Stimulated activated naive B cell treated with anti-CD40 and anti-IgM and Interleukin-4, amounts not matched to agents 10 μg/mL and 1 μg/mL and 100 μg/mL, for 72 hours (primary cell): ENCODE results near the gene CORO2B.

ENCODE experiments used
- ATAC-seq, 2 donors: fragments of 150-1000 bp; cut with Tn5 transposase; replicated peaks; 2 replicates each; pipeline ENCODE4 v1.10.0; 2021; ENCODE audit warnings: moderate library complexity in 1 of 2
- DNase-seq: peaks from one replicate; pipeline ENCODE4 v3.0.0; 2021
- H3K27ac Mint-ChIP-seq: one replicate; pipeline ENCODE4 v1.8.0; 2022; ENCODE audit warnings: mild to moderate bottlenecking, mixed read lengths
- H3K27me3 Mint-ChIP-seq, 2 donors: one replicate each; pipeline ENCODE4 v1.8.0; 2022; ENCODE audit warnings: mixed read lengths in 2 of 2
- H3K36me3 Mint-ChIP-seq, 2 donors: one replicate each; pipeline ENCODE4 v1.8.0; 2022; ENCODE audit warnings: mixed read lengths in 2 of 2, mild to moderate bottlenecking in 1 of 2
- H3K4me1 Mint-ChIP-seq, 2 donors: one replicate each; pipeline ENCODE4 v1.8.0; 2022; ENCODE audit warnings: mixed read lengths in 2 of 2, mild to moderate bottlenecking in 1 of 2
- H3K4me3 Mint-ChIP-seq, 2 donors: one replicate each; pipeline ENCODE4 v1.8.0; 2022; ENCODE audit warnings: mild to moderate bottlenecking in 2 of 2, mixed read lengths in 2 of 2, moderate library complexity in 1 of 2
- H3K9me3 Mint-ChIP-seq, 2 donors: one replicate each; pipeline ENCODE4 v1.8.0; 2022; ENCODE audit warnings: mixed read lengths in 2 of 2, mild to moderate bottlenecking in 1 of 2

Gene CORO2B

DNA sequence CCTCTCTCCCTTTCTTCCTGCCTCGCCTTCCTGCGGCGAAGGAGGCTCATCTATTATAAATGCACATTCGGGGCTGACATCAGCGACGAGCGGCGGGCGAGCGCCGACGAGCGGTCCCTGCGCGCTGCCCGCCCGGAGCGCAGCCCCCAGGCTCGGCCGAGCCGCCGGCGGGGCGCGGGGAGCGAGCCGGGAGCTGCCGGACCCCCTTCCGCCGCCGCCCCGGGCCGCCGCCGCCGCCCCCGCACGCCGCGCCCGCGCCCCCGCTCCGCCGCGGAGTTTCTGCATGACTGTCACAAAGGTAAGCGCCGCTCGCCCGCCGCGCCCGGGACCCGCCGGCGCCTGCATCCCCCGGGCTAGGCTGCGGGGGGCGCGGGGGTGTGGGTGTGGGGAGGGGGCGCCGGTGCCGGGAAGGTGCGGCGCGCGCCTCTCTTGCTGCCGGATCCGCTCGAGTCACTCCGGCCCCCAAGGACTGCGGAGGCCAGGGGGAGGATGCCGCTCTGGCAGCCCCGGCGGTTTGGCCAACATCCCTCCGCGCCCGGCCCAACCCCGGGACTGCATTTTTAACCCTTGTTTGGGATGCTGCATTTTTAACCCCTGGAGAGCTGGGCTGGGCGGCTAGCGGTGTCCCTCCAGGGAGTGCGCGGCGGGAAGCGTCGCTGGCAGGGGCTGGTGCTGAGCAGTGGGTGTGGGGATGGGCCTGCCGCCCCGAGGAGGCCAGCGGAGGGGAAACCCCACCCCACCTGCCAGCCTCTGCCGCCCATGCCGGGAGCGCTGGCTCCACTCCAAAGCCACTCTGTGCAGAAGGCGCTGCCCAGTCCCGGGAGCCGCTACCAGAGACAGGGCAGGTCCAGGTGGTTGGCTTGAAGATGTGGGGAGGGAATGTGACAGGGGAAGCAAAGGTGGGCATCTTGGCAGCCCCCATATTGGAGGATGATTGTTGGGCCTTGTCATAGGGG, at the start of gene CORO2B:
TSS of gene CORO2B (plus strand) at position 14 of the 956 bp plus-strand sequence. CDS start at position 284, 270 bp downstream.
- peaks cover 7 to 10% of the 10 kb centered on the region in 2 donors for H3K27me3 Mint-ChIP-seq
- ATAC-seq: peak; percentile 8 to 23
- H3K27ac Mint-ChIP-seq: peak within 1 kb of the TSS; percentile 73
- no peaks in the 10 kb centered on the region for H3K9me3 Mint-ChIP-seq
- peaks cover 40 to 54% of the 10 kb centered on the region in 2 donors for H3K4me1 Mint-ChIP-seq
- peak within 1 kb of the TSS; percentile 87 to 89 for H3K4me3 Mint-ChIP-seq
- no peak for DNase-seq
- no peaks in the 10 kb centered on the region for H3K36me3 Mint-ChIP-seq

GRCh38 chr15:68531387-68532179, 47.2 kb upstream of the CORO2B start:
- DNase-seq (no peak), ATAC-seq (no peak)
- H3K4me3 Mint-ChIP-seq: no peak overlapping the region
- H3K4me1 Mint-ChIP-seq: peaks cover 9 to 26% of the 10 kb centered on the region in 2 donors
- peaks cover 9 to 10% of the 10 kb centered on the region in 2 donors for H3K27me3 Mint-ChIP-seq
- H3K27ac Mint-ChIP-seq: no peak overlapping the region
- H3K36me3 Mint-ChIP-seq: peaks cover 6 to 16% of the 10 kb centered on the region in 2 donors
- peaks cover 19 to 21% of the 10 kb centered on the region in 2 donors for H3K9me3 Mint-ChIP-seq

GRCh38 chr15:68536331-68537095, 42.3 kb upstream of the CORO2B start:
- ATAC-seq (no peak), DNase-seq (no peak)
- peaks cover 12 to 17% of the 10 kb centered on the region in 2 donors for H3K9me3 Mint-ChIP-seq
- H3K27ac Mint-ChIP-seq: no peak overlapping the region
- H3K4me1 Mint-ChIP-seq: peaks cover 0 to 1% of the 10 kb centered on the region in 2 donors
- H3K36me3 Mint-ChIP-seq: peaks cover 2 to 10% of the 10 kb centered on the region in 2 donors
- no peak overlapping the region for H3K4me3 Mint-ChIP-seq
- H3K27me3 Mint-ChIP-seq: peaks cover 9 to 10% of the 10 kb centered on the region in 2 donors

GRCh38 chr15:68537097-68537496, 41.7 kb upstream of the CORO2B start:
- H3K4me3 Mint-ChIP-seq: no peak overlapping the region
- H3K4me1 Mint-ChIP-seq: peaks cover 0 to 1% of the 10 kb centered on the region in 2 donors
- peaks cover 9 to 17% of the 10 kb centered on the region in 2 donors for H3K9me3 Mint-ChIP-seq
- no peak overlapping the region for H3K27ac Mint-ChIP-seq
- DNase-seq (no peak), ATAC-seq (no peak)
- peaks cover 9 to 13% of the 10 kb centered on the region in 2 donors for H3K27me3 Mint-ChIP-seq
- peaks cover 2 to 9% of the 10 kb centered on the region in 2 donors for H3K36me3 Mint-ChIP-seq

- Mint-ChIP-seq H3K4me1 (peaks cover 0 to 1% of the 10 kb centered on the region in 2 donors), H3K4me3 (no peak overlapping the region), H3K36me3 (peaks cover 0 to 5% of the 10 kb centered on the region in 2 donors), H3K9me3 (peaks cover 6 to 12% of the 10 kb centered on the region in 2 donors), H3K27me3 (peaks cover 9 to 11% of the 10 kb centered on the region in 2 donors), H3K27ac (no peak overlapping the region)
- no peak for DNase-seq
- ATAC-seq: no peak
Observed at GRCh38 chr15:68537506-68537905, 41.3 kb upstream of the CORO2B start.

DNA sequence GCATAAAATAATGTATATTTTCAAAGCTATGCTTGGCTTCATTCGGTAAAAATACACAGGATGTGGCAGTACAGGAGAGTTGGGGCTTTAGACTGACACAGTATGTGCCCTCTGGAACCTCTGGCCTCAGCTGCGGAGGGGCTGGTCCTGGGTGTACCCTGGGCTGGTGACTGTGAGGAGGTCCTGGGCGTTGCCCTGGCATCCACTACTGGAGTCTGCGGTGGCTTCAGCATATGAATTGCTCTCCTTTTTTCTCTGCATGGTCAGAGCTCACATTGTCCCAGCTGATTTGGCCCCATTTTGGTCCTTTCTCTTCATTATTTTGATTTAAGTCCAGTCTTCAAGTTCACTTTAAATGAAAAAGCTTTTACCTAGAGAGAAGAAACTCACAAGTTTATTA, 40.5 kb upstream of the CORO2B start:
- H3K27ac Mint-ChIP-seq: no peak overlapping the region

DNA sequence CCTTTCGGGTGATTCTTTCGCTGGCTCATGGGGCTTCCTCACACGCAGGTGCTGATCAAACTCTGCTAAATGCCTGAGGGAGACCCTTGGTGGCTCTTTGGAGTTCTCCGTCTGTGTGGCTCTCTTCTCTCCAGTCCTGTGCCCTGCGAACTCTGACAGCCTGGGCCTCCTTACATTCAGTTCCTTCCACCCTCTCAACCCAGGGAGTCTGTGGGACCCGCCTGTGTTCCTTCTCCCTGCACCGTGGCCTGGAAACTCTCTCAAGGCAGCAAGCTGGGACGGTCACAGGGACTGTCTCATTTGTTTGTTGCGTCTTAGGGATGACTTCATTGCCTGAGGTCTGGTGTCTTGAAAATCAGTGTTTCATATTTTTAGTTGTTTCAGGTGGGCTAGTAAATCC, 37.0 kb upstream of the CORO2B start:
- H3K27me3 Mint-ChIP-seq: peaks cover 13 to 15% of the 10 kb centered on the region in 2 donors
- no peak overlapping the region for H3K27ac Mint-ChIP-seq
- no peak overlapping the region for H3K4me3 Mint-ChIP-seq
- H3K36me3 Mint-ChIP-seq: no peaks in the 10 kb centered on the region
- ATAC-seq (no peak), DNase-seq (no peak)
- H3K9me3 Mint-ChIP-seq: peaks cover 0 to 5% of the 10 kb centered on the region in 2 donors
- H3K4me1 Mint-ChIP-seq: peaks cover 0 to under 1% of the 10 kb centered on the region in 2 donors

More for the DNA sequence above, 40.5 kb upstream of the CORO2B start:
- ATAC-seq (no peak), DNase-seq (no peak)
- Mint-ChIP-seq H3K4me1 (peaks cover 0 to 1% of the 10 kb centered on the region in 2 donors), H3K27me3 (peaks cover 11 to 14% of the 10 kb centered on the region in 2 donors), H3K9me3 (peaks cover 0 to 6% of the 10 kb centered on the region in 2 donors), H3K36me3 (no peaks in the 10 kb centered on the region), H3K4me3 (no peak overlapping the region)

DNA sequence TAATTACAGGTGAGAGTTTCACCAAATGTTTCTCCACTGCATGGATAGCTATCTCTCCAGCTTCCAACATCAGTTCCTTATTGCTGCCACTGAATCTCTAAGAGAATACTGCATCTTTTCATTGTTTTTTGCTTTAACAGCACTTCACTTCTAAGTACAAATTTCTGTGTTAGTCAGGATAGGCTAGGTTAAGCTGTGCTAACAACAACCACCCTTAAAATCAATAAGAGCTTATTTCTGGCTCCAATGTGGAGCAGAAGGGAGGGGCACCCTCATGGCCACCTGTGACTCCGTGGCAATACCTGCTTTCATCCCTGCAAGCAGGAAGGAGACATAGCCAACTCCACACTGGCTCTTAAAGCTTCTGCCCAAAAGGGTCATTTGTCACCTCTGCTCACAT, 36.4 kb upstream of the CORO2B start:
- no peak overlapping the region for H3K4me3 Mint-ChIP-seq
- H3K9me3 Mint-ChIP-seq: peaks cover 0 to 5% of the 10 kb centered on the region in 2 donors
- no peak for ATAC-seq
- no peak for DNase-seq
- no peaks in the 10 kb centered on the region for H3K36me3 Mint-ChIP-seq
- H3K27ac Mint-ChIP-seq: no peak overlapping the region
- no peaks in the 10 kb centered on the region for H3K4me1 Mint-ChIP-seq
- peaks cover 13 to 15% of the 10 kb centered on the region in 2 donors for H3K27me3 Mint-ChIP-seq

- Mint-ChIP-seq H3K4me1 (no peaks in the 10 kb centered on the region), H3K27me3 (peaks cover 13 to 15% of the 10 kb centered on the region in 2 donors), H3K36me3 (no peaks in the 10 kb centered on the region), H3K9me3 (peaks cover 0 to 5% of the 10 kb centered on the region in 2 donors), H3K4me3 (no peak overlapping the region), H3K27ac (no peak overlapping the region)
- DNase-seq: no peak
- no peak for ATAC-seq
Observed at GRCh38 chr15:68542771-68543164, 36.0 kb upstream of the CORO2B start.

DNA sequence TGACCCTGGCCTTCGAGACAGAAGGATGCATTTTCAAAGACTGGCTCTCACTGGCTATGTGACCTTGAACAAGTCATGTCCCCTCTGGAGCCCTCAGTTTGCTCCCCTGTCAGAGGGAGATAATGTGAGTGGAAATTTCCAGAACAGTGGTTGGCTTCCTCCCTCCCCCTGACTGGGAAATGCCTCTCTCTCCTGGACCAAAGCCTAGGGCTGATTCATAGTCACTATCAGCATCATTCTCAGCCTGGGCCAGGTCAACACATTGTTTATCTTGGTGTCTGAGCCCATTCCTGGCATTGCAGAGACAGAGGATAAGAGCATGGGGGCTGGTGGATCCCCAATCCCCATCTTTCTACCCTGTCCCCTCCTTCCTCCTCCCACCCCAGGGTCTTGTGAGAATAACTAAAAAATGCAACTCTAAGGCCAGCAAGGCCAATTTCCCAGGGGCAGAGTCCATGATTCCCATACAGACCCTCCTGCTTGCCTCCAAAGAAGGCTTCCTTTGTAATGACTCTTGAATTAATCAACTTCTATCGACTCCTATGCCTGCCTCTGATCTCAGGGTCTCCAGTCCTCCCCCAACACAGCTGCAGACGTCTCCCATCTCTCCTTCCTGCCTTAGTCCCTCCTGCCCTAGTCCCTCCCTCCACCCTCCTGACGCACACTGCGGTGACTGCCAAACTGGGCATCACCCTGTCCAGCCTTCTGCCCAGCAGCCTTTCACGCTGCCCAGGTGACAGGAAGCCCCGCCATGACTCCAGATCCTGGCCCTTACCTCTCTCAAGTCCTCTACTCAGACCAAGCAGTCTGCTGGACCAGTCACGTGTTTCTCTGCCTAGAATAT, 35.4 kb upstream of the CORO2B start:
- Mint-ChIP-seq H3K36me3 (no peaks in the 10 kb centered on the region), H3K4me1 (no peaks in the 10 kb centered on the region), H3K27ac (no peak overlapping the region), H3K4me3 (no peak overlapping the region), H3K9me3 (peaks cover 0 to 5% of the 10 kb centered on the region in 2 donors), H3K27me3 (peaks cover 13 to 15% of the 10 kb centered on the region in 2 donors)
- DNase-seq (no peak), ATAC-seq (no peak)

DNA sequence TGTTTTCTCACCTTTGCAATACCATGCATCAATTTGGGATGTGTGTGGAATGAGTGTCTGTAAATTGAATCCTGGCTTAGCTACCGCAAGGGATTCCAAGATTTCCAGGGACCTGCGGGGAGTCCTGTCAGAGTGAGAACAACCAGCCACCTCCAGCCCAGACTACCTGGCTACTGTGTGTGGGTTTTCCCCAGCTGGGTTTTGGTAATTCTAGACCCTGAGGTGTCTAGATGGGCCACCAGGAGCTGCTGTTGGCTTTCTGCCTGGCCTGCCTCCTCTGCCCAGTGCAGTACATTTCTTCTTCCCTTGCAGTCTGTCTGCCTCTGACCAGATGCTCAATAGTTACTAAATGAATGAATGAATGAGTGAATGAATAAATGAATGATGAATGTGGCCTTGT, 32.5 kb upstream of the CORO2B start:
- no peak for ATAC-seq
- DNase-seq: no peak
- Mint-ChIP-seq H3K4me3 (no peak overlapping the region), H3K9me3 (no peaks in the 10 kb centered on the region), H3K27me3 (peaks cover 22 to 31% of the 10 kb centered on the region in 2 donors), H3K36me3 (no peaks in the 10 kb centered on the region), H3K27ac (no peak overlapping the region), H3K4me1 (no peaks in the 10 kb centered on the region)

- Mint-ChIP-seq H3K4me1 (no peaks in the 10 kb centered on the region), H3K4me3 (no peak overlapping the region), H3K27ac (no peak overlapping the region), H3K27me3 (peaks cover 28 to 36% of the 10 kb centered on the region in 2 donors), H3K9me3 (no peaks in the 10 kb centered on the region), H3K36me3 (no peaks in the 10 kb centered on the region)
- ATAC-seq (no peak), DNase-seq (no peak)
Observed at GRCh38 chr15:68548364-68548763, 30.4 kb upstream of the CORO2B start.

DNA sequence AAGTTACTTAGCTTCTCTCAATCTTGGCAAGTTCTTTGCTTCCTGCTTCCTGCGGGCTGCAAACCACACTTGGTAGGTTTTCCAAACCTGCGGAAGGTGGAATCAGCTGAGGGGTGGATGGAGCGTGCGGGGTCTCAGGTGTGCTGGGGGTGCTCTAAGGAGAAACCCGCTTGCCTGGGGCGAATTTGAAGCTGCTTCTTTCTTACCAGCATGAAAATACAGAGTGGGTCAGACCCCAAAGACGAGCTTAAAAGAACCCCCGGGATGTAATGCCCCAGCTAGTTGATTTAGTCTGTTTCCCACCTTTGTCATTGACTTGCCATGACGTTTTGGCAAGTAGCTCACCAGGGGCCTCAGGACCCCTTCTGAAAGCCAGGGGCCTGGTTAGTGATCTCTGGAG, 28.8 kb upstream of the CORO2B start:
- Mint-ChIP-seq H3K9me3 (no peaks in the 10 kb centered on the region), H3K27ac (no peak overlapping the region), H3K4me1 (peaks cover 6 to 7% of the 10 kb centered on the region in 2 donors), H3K4me3 (no peak overlapping the region), H3K36me3 (no peaks in the 10 kb centered on the region), H3K27me3 (peaks cover 33 to 43% of the 10 kb centered on the region in 2 donors)
- DNase-seq (no peak), ATAC-seq (no peak)
